Activated CD4-positive, alpha-beta T cell treated with anti-CD3 and anti-CD28 coated beads, Interleukin-2, amount 50 U/mL, for 4 hours (primary cell): ENCODE data around the gene INO80E.
A peak's percentile ranks its signal among the peaks of the same experiment; 100 is the strongest.
"Not testable (repeated sequence)": the region's sequence is repeated elsewhere in the genome, so short reads cannot be mapped to it uniquely, and the experiment has no call there.

Experiments used
- DNase-seq, 2 experiments: peaks; one replicate each; pipeline ENCODE4 v3.0.0-alpha.2; 2020

INO80E gene

DNA sequence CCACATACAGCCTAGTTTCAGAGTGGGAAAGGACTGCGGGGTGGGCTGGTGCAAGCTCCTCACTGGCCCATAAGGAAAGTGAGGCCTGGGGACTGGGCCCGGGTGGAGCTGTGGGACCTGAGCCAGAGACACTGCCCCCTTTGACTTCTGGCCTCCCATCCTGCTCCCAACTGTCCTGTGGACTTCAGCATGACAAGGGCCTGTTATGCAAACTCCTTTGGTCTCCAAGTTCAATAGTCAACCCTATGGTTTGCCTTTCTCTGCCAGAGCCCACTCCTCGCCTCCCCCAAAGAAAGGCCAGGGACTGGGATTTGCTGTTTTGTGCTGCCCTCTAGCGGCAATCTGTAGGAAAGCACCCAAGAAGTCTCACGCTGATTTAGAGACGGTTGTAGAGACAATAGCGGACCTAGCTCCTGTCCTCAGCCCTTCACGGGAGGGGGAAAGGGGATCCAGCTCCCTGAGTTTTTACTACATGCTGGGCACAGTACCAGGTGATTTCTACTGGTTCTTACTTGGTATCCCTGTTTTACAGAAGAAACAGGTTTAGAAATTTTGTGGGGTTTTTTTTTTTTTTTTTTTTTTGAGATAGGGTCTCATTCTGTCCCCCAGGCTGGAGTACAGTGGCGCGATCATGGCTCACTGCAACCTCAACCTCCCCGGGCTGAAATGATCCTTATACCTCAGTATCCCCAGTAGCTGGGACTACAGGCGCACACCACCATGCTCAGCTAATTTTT, 36.2 kb downstream of the INO80E start:
- DNase-seq = peak; percentile 52 to 58

DNA sequence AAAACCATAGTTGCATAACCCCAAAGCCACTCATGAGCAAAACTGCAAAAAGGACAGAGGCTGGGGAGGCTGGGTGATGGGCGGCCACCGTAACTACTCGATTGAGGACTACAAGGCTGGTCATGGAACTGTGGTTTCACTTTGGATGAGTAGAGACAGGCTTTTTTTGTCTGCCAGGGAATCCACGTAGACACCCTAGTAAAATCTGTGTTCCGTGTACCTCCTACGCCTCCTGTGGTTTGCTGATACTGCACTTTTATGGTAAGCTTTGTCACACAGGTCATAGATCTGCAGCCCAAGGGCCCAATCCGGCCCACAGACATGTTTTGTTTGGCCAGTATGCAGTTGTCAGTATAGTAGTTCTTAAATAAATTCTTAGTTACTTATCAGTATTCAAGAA, 37.2 kb downstream of the INO80E start:
- DNase-seq = no peak

GRCh38 chr16:30040221-30040620, 44.2 kb downstream of the INO80E start:
- no peak for DNase-seq

DNA sequence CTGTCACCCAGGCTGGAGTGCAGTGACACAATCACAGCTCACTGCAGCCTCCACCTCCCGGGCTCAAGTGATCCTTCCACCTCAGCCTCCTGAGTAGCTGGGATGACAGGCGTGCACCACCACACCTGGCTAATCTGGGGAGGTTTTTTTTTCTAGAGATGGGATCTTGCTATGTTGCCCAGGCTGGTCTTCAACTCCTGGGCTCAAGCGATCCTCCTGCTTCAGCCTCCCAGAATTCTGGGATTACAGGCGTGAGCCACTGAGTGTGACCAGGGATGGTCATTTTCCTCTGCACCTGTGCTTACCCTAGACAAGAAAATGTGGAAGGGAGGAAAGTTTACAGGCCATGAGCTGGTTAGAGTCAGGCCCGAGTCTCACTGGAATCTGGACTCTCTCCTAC, 44.6 kb downstream of the INO80E start:
- not testable (repeated sequence) for DNase-seq

DNA sequence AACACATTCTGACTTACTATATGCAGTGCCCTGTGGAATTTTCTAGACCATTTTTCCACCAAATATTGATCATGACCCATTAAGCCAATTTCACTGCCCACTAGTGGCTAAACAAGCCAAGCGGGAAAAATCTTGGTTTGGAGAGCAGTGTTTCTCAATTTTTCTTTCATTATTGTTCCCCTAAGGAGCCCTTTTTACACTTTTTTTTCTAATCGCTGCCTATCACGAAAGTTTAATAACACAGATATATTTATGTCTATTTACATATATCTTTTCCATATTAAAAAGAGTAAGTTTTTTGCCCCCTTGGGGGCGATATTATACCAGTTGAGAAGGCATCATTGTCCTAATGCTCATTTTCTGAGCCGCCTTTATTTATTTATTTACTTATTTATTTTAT, 45.8 kb downstream of the INO80E start:
- DNase-seq = no peak

- DNase-seq = no peak
These were observed 50.1 kb downstream of the INO80E start for GRCh38 chr16:30046178-30046577.

DNA sequence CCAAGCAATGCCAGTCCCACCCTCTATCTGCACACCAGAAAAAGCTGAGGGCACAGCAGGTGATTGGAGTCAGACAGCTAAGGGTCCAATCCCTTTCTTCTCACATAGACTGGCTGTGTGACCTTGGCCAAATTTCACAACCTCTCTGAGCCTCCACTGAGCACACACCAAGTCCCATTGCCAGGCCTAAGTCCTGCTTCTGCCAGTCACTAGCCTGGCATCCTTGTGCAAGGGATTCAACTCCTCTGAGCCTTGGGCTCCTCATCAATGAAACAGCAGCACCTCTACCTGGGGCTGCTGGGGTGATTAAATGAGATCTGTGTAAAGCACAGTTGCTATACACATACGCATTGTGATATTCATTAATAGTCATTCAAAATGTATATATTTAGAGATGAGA, 50.5 kb downstream of the INO80E start:
- no peak for DNase-seq

DNA sequence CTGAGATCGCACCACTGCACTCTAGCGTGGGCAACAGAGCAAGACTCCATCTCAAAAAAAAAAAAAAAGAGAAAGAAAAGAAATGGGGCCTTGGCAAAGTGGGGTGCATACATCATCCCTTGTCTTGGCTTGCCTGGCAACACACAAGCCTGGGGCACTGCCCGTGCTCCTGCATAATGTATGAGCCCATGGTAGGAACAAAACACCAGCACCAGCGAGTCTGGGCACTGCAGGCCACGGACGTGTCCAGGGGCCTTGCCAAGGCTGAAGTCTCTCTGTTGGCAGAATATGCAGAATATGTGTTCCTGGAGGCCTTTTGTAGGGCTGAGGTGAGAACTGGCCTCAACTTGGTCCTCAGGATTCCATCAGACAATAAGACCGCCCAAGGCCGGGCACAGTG, 53.8 kb downstream of the INO80E start:
- no peak for DNase-seq

- no peak for DNase-seq
These were observed 55.5 kb downstream of the INO80E start for GRCh38 chr16:30051518-30051917.

DNA sequence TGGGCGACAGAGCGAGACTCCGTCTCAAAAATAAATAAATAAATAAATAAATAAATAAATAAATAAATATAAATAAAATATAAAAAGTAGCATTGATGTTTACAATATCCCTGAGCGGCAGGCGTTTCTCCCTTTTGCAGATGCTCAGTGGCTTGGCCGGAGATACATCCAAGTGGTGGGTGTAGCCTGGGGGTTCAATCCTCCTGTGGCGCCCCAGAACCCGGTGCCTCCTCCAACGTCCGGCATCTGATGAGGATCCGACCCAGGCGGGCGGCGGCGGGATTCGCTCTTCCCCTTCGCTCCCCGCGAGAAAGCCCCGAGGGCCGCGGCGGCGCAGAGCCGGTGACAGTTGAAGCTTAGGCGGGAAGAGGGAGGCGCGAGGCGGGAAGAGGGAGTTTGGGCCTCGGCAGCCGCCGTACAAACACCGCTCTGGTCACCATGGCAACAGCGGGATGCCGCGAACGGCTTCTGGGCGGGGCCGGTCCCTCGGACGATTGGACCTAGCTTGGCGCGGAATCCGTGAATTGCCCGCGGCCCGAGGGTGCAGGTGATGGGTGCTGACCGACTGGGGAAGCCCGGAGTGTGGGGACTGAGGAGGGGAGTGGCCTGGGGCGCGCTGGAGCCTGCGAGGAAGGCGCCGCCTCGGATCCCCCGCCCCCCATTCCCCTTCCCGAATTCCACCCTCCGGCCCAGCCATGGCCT, 56.8 kb downstream of the INO80E start:
- peak; percentile 84 to 86 for DNase-seq

DNA sequence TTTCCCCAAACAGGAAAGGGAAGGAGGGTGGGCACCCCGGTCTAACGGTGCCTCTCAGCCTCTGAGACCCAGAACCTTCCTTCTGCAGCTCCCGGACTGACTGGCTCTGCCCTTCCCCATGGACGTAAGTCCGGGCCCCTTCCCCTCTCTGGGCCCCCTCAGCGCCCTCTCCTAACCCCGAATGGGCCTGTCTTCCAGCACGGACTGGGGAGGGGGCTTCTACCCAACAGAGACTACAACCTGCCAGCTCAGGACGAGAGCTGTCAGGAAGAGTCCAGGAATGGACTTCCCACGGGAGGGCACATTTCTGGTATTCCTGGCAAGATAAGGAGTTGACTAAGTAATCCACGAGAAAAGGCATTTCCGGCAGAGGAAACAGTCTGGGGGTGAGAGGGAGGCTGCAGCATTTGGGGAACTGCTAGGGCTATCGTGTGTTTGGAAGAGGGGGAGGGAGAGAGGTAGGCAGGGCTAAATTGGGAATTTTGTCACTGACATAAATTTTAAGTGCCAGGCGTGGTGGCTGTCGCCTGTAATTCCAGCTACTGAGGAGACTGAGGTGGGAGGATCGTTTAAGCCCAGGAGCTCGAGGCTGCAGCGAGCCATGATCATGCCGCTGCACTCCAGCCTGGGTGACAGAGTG, 57.5 kb downstream of the INO80E start:
- DNase-seq = no peak

DNA sequence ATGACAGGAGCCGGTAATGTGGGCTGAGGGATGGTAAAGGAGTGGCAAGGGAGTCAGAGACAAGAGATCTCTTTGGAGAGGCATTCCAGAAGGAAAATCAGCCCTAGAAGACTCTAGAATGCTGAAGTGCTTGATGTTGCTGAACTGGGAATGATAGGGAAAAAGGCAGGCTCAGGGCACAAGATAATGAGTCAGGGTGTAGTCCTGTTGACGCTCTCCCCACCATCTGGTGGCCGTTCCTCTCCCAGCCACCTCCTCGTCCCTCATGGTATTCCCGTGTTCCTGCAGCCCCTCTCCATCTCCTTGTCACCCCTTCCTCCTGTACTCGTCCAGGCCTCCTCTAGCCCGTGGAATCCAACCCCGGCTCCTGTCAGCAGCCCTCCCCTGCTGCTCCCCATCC, 58.4 kb downstream of the INO80E start:
- no peak for DNase-seq

DNA sequence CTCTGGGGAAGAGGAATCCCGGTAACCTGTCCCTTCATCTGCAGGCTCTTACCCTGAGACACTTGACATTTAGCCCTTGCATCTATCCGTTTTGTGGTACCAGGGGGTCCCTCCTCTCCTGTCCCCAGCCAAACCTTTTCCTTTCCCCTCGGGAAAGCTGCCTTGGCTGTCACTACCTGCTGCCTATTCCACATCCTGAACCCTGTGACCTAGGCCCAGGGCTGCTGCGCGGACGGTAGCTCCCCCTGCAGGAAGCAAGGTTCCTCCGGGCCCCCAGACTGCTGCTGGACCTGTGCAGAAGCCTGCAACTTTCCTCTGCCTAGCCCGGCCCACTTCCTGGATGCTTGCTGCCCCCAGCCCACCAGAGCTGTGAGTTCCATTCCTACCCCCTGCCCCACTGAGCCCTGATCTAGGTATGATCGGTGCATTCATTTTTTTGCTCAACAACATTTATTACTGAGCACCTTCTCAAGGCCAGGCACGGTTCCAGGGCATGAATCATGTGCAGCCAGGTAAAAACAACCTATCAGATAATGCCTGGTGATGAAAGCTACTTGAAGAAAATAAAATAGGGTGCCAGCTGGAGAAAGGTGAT, 59.0 kb downstream of the INO80E start:
- peak; percentile 34 to 36 for DNase-seq
